ENCODE results near the gene KIAA0513. TPM values are rescaled to one million over a fixed set of nuclear protein-coding genes. Genes with fewer than 3 reads are reported as not detected.

KIAA0513 gene
- total RNA-seq, 4 donors from 2014 or later, result 6.9 to 13.8 (median 8.1) TPM

GRCh38 chr16:85066346-85066885 lies 38.8 kb downstream of the KIAA0513 start:
- Histone ChIP-seq H3K9me3 (no peaks in the 10 kb centered on the region), H3K27ac (no peak overlapping the region), H3K4me1 (peaks cover 0 to 15% (median 0%) of the 10 kb centered on the region in 4 donors), H3K36me3 (peaks cover 0 to 45% (median 12%) of the 10 kb centered on the region in 3 donors), H3K4me3 (no peak overlapping the region), H3K27me3 (no peaks in the 10 kb centered on the region)
- no peak for TF ChIP-seq EP300 (IDR thresholded peaks at IDR 0.05)
- no peak for TF ChIP-seq CTCF (IDR thresholded peaks at IDR 0.05)
- TF ChIP-seq POLR2A (IDR thresholded peaks at IDR 0.05), result no peak
- DNase-seq (ENCODE audit: low spot score in 2 of 2), result no peak
- WGBS, 2 donors, result 92 to 93% methylated on average over 12 of the region's 12 CpGs

- peaks cover 0 to 50% (median 12%) of the 10 kb centered on the region in 3 donors for H3K36me3 ChIP-seq
- H3K27ac ChIP-seq, result no peak overlapping the region
- no peaks in the 10 kb centered on the region for H3K27me3 ChIP-seq
- 92 to 99% methylated on average over 15 to 18 of the region's 18 CpGs for WGBS, 2 donors
- H3K4me3 ChIP-seq, result no peak overlapping the region
- peaks cover 0 to 15% (median 0%) of the 10 kb centered on the region in 4 donors for H3K4me1 ChIP-seq
- no peaks in the 10 kb centered on the region for H3K9me3 ChIP-seq
- no peak for DNase-seq (ENCODE audit: low spot score in 2 of 2)
- TF ChIP-seq EP300 (IDR thresholded peaks at IDR 0.05) (no peak), POLR2A (IDR thresholded peaks at IDR 0.05) (no peak), CTCF (IDR thresholded peaks at IDR 0.05) (no peak)
Measured at GRCh38 chr16:85067024-85067423, 39.4 kb downstream of the KIAA0513 start.

DNA sequence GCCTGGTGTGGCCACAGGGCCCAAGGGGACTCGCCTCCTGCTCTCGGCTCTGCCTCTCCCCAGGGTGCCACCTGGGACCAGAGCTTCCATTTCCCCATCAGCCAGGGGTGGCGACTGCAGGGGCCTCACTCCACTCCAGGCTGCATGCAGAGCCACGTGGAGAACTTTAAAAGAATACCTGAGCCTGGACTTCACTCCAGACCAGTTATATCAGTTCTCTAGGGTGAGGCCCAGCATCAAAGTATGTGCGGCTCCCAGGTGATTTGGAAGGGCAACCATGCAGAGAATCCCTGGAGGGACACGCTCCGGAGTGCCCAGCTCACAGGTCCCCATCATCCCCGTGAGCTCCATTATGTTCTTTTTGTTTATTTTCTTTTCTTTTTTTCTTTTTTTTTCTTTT lies 39.8 kb downstream of the KIAA0513 start:
- DNase-seq (ENCODE audit: low spot score in 2 of 2), result no peak
- no peaks in the 10 kb centered on the region for H3K27me3 ChIP-seq
- no peak overlapping the region for H3K4me3 ChIP-seq
- 92 to 95% methylated on average over 8 of the region's 8 CpGs for WGBS, 2 donors
- TF ChIP-seq CTCF (IDR thresholded peaks at IDR 0.05), result no peak
- TF ChIP-seq POLR2A (IDR thresholded peaks at IDR 0.05), result no peak
- no peak for TF ChIP-seq EP300 (IDR thresholded peaks at IDR 0.05)
- H3K9me3 ChIP-seq, result no peaks in the 10 kb centered on the region
- no peak overlapping the region for H3K27ac ChIP-seq
- peaks cover 0 to 52% (median 12%) of the 10 kb centered on the region in 3 donors for H3K36me3 ChIP-seq
- peaks cover 0 to 11% (median 0%) of the 10 kb centered on the region in 4 donors for H3K4me1 ChIP-seq

DNA sequence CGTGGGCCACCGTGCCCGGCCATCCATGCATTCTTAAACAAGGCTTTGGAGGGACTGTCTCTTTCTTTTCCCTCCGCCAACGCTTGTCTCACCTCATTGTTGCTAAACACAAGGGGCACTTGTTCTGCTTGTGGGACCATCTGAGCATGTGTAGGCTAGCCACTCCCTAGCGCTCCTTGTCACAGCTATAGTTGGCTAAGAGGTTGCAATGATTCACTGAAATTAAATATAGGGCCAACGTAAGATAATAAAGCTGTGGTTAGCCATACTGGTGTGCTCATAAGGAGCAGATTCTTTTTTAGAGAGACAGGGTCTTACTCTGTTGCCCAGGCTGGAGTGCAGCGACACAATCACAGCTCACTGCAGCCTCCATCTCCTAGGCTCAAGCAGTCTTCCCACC lies 41.2 kb downstream of the KIAA0513 start:
- no peak for DNase-seq (ENCODE audit: low spot score in 2 of 2)
- no peaks in the 10 kb centered on the region for H3K9me3 ChIP-seq
- H3K36me3 ChIP-seq, result peaks cover 0 to 65% (median 12%) of the 10 kb centered on the region in 3 donors
- peaks cover 0 to under 1% (median 0%) of the 10 kb centered on the region in 4 donors for H3K4me1 ChIP-seq
- H3K27ac ChIP-seq, result peak overlapping the region in 2 of 4 donors; percentile 24 to 55
- 44 to 63% methylated on average over 8 of the region's 8 CpGs for WGBS, 2 donors
- no peaks in the 10 kb centered on the region for H3K27me3 ChIP-seq
- TF ChIP-seq EP300 (IDR thresholded peaks at IDR 0.05), result no peak
- TF ChIP-seq POLR2A (IDR thresholded peaks at IDR 0.05), result no peak
- no peak for TF ChIP-seq CTCF (IDR thresholded peaks at IDR 0.05)
- no peak overlapping the region for H3K4me3 ChIP-seq

DNA sequence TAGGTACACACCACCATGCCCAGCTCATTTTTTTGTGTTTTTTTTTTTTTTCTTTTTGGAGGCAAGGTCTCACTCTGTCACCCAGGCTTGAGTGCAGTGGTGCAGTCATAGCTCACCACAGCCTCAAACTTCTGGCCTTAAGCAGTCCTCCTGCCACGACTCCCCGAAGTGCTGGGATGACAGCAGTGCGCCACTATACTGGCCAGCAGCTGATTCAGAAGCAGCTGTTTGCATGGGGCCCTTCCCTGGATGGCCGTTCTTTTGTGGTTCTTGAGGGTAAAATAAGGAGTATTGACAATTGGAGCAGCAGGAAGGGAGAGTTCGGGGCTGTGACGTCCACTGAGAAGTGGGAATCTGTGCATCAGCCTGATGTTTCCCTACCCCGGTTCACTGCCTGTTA lies 41.6 kb downstream of the KIAA0513 start:
- DNase-seq (ENCODE audit: low spot score in 2 of 2), result no peak
- no peaks in the 10 kb centered on the region for H3K27me3 ChIP-seq
- peaks cover 0 to 67% (median 12%) of the 10 kb centered on the region in 3 donors for H3K36me3 ChIP-seq
- H3K4me1 ChIP-seq, result no peaks in the 10 kb centered on the region
- no peaks in the 10 kb centered on the region for H3K9me3 ChIP-seq
- H3K4me3 ChIP-seq, result no peak overlapping the region
- TF ChIP-seq EP300 (IDR thresholded peaks at IDR 0.05) (no peak), POLR2A (IDR thresholded peaks at IDR 0.05) (no peak), CTCF (IDR thresholded peaks at IDR 0.05) (no peak)
- H3K27ac ChIP-seq, result peak overlapping the region in 2 of 4 donors; percentile 24 to 55
- WGBS, 2 donors, result 82 to 88% methylated on average over 7 of the region's 7 CpGs

All from tibial nerve (tissue), 4 donors.